Measurements from ENCODE around the gene DLEU7.

The DLEU7 gene

GRCh38 chr13:50887151-50887550 is 43.7 kb upstream of the DLEU7 start:
- Histone ChIP-seq H3K4me3 (ENCODE audit: low read depth, low read length) (no peak overlapping the region), H3K4me1 (no peaks in the 10 kb centered on the region; the same call in 1 of the 2 replicates), H3K27me3 (no peaks in the 10 kb centered on the region), H3K36me3 (no peaks in the 10 kb centered on the region), H3K9me3 (no peaks in the 10 kb centered on the region)
- TF ChIP-seq CTCF (IDR thresholded peaks at IDR 0.05; ENCODE audit: low read depth, low read length): no peak
- DNase-seq: no peak

GRCh38 chr13:50884265-50884664 is 40.8 kb upstream of the DLEU7 start:
- H3K4me1 ChIP-seq: no peaks in the 10 kb centered on the region
- H3K27me3 ChIP-seq: no peaks in the 10 kb centered on the region
- no peak overlapping the region for H3K4me3 ChIP-seq (ENCODE audit: low read depth, low read length)
- no peaks in the 10 kb centered on the region for H3K9me3 ChIP-seq
- no peak for DNase-seq
- no peak for TF ChIP-seq CTCF (IDR thresholded peaks at IDR 0.05; ENCODE audit: low read depth, low read length)
- H3K36me3 ChIP-seq: no peaks in the 10 kb centered on the region

GRCh38 chr13:50883728-50884127 is 40.2 kb upstream of the DLEU7 start:
- Histone ChIP-seq H3K27me3 (no peaks in the 10 kb centered on the region), H3K9me3 (no peaks in the 10 kb centered on the region), H3K4me3 (ENCODE audit: low read depth, low read length) (no peak overlapping the region), H3K36me3 (no peaks in the 10 kb centered on the region), H3K4me1 (no peaks in the 10 kb centered on the region)
- no peak for DNase-seq
- no peak for TF ChIP-seq CTCF (IDR thresholded peaks at IDR 0.05; ENCODE audit: low read depth, low read length)

GRCh38 chr13:50882816-50883435 is 39.4 kb upstream of the DLEU7 start:
- Histone ChIP-seq H3K4me1 (no peaks in the 10 kb centered on the region), H3K36me3 (no peaks in the 10 kb centered on the region), H3K27me3 (no peaks in the 10 kb centered on the region), H3K4me3 (ENCODE audit: low read depth, low read length) (no peak overlapping the region), H3K9me3 (no peaks in the 10 kb centered on the region)
- no peak for TF ChIP-seq CTCF (IDR thresholded peaks at IDR 0.05; ENCODE audit: low read depth, low read length)
- no peak for DNase-seq

GRCh38 chr13:50873991-50874390 is 30.5 kb upstream of the DLEU7 start:
- Histone ChIP-seq H3K36me3 (no peaks in the 10 kb centered on the region), H3K9me3 (no peaks in the 10 kb centered on the region), H3K4me1 (peaks cover 3% of the 10 kb centered on the region; the same call in 1 of the 2 replicates), H3K27me3 (no peaks in the 10 kb centered on the region), H3K4me3 (ENCODE audit: low read depth, low read length) (no peak overlapping the region)
- TF ChIP-seq CTCF (IDR thresholded peaks at IDR 0.05; ENCODE audit: low read depth, low read length): no peak
- DNase-seq: no peak

- H3K27me3 ChIP-seq: no peaks in the 10 kb centered on the region
- H3K4me1 ChIP-seq: peaks cover 3% of the 10 kb centered on the region; the same call in 1 of the 2 replicates
- no peak for DNase-seq
- H3K36me3 ChIP-seq: no peaks in the 10 kb centered on the region
- no peak overlapping the region for H3K4me3 ChIP-seq (ENCODE audit: low read depth, low read length)
- no peak for TF ChIP-seq CTCF (IDR thresholded peaks at IDR 0.05; ENCODE audit: low read depth, low read length)
- no peaks in the 10 kb centered on the region for H3K9me3 ChIP-seq
These were observed 30.0 kb upstream of the DLEU7 start for GRCh38 chr13:50873467-50873866.

Data from BE2C (cell line).